H9 (cell line): ENCODE measurements around the gene LRRC45. TPM values are rescaled to one million over a fixed set of nuclear protein-coding genes. Genes with fewer than 3 reads are reported as not detected.

Experiments
- DNase-seq: peaks from one replicate; pipeline ENCODE4 v3.0.0-alpha.2; 2017
- H2AFZ ChIP-seq: one replicate; pipeline ENCODE4 v1.6.1; 2013; ENCODE audit warnings: mild to moderate bottlenecking, low read length, control low read depth, moderate library complexity
- H2AK5ac ChIP-seq: 2 replicates; pipeline ENCODE4 v1.6.1; 2013; ENCODE audit warnings: low read length, control low read depth, mixed read lengths; ENCODE audit not compliant: insufficient read length
- H2BK120ac ChIP-seq: one replicate; pipeline ENCODE4 v1.6.1; 2013; ENCODE audit warnings: low read depth, mild to moderate bottlenecking, low read length, control low read depth, inconsistent platforms; ENCODE audit not compliant: poor library complexity, severe bottlenecking
- H2BK12ac ChIP-seq: 2 replicates; pipeline ENCODE4 v1.6.1; 2013; ENCODE audit warnings: low read length, control low read depth, mixed read lengths, low read depth; ENCODE audit not compliant: insufficient read length
- H2BK15ac ChIP-seq: 2 replicates; pipeline ENCODE4 v1.6.1; 2013; ENCODE audit warnings: low read depth, low read length, control low read depth
- H2BK20ac ChIP-seq: one replicate; pipeline ENCODE4 v1.6.1; 2013; ENCODE audit warnings: low read depth, mild to moderate bottlenecking, low read length, control low read depth, inconsistent platforms; ENCODE audit not compliant: poor library complexity, severe bottlenecking
- H2BK5ac ChIP-seq: 2 replicates; pipeline ENCODE4 v1.6.1; 2013; ENCODE audit warnings: low read length, control low read depth, mixed read lengths; ENCODE audit not compliant: insufficient read length
- H3K14ac ChIP-seq: 2 replicates; pipeline ENCODE4 v1.6.1; 2013; ENCODE audit warnings: low read length, control low read depth; ENCODE audit not compliant: insufficient read depth
- H3K18ac ChIP-seq: 2 replicates; pipeline ENCODE4 v1.6.1; 2013; ENCODE audit warnings: low read depth, mild to moderate bottlenecking, mixed read lengths, low read length, control low read depth; ENCODE audit not compliant: insufficient read length
- H3K23ac ChIP-seq: 2 replicates; pipeline ENCODE4 v1.6.1; 2013; ENCODE audit warnings: low read length, control low read depth, mixed read lengths, low read depth; ENCODE audit not compliant: insufficient read length
- H3K23me2 ChIP-seq: 2 replicates; pipeline ENCODE4 v1.6.1; 2013; ENCODE audit warnings: low read depth, mild to moderate bottlenecking, mixed read lengths, low read length, control low read depth; ENCODE audit not compliant: insufficient read length, poor library complexity, severe bottlenecking
- H3K27ac ChIP-seq: 2 replicates; pipeline ENCODE4 v1.5.1; 2013; ENCODE audit warnings: low read length, control low read depth, mixed read lengths, low read depth; ENCODE audit not compliant: insufficient read length
- H3K27me3 ChIP-seq: 2 replicates; pipeline ENCODE4 v1.6.1; 2013; ENCODE audit warnings: low read length, control low read depth, inconsistent platforms; ENCODE audit not compliant: insufficient read depth
- H3K4ac ChIP-seq: 2 replicates; pipeline ENCODE4 v1.6.1; 2013; ENCODE audit warnings: low read depth, mild to moderate bottlenecking, control low read depth, inconsistent platforms, low read length, moderate library complexity
- H3K4me1 ChIP-seq: 2 replicates; pipeline ENCODE4 v1.6.1; 2013; ENCODE audit warnings: low read length, control low read depth, inconsistent platforms; ENCODE audit not compliant: insufficient read depth
- H3K4me2 ChIP-seq: 2 replicates; pipeline ENCODE4 v1.6.1; 2013; ENCODE audit warnings: low read length, control low read depth, mixed read lengths; ENCODE audit not compliant: insufficient read length, insufficient read depth
- H3K56ac ChIP-seq: 2 replicates; pipeline ENCODE4 v1.6.1; 2013; ENCODE audit warnings: low read depth, mild to moderate bottlenecking, mixed read lengths, low read length, control low read depth; ENCODE audit not compliant: insufficient read length
- H3K79me1 ChIP-seq: 2 replicates; pipeline ENCODE4 v1.6.1; 2013; ENCODE audit warnings: low read depth, mild to moderate bottlenecking, moderate library complexity, low read length, control low read depth, inconsistent platforms; ENCODE audit not compliant: insufficient read depth, poor library complexity, severe bottlenecking
- H3K79me2 ChIP-seq: 2 replicates; pipeline ENCODE4 v1.6.1; 2013; ENCODE audit warnings: low read length, control low read depth, inconsistent platforms; ENCODE audit not compliant: insufficient read depth
- H3K9ac ChIP-seq: 2 replicates; pipeline ENCODE4 v1.6.1; 2013; ENCODE audit warnings: low read length, control low read depth, mixed read lengths; ENCODE audit not compliant: insufficient read length; ENCODE audit errors: extremely low read depth
- H3K9me3 ChIP-seq: one replicate; pipeline ENCODE4 v1.6.1; 2013; ENCODE audit warnings: low read depth, low read length, inconsistent platforms; ENCODE audit not compliant: control insufficient read depth
- H3T11ph ChIP-seq: one replicate; pipeline ENCODE4 v1.6.1; 2013; ENCODE audit warnings: mild to moderate bottlenecking, low read length, control low read depth, inconsistent platforms
- H4K20me1 ChIP-seq: one replicate; pipeline ENCODE4 v1.6.1; 2013; ENCODE audit not compliant: control insufficient read depth, insufficient read length, insufficient read depth
- H4K5ac ChIP-seq: 2 replicates; pipeline ENCODE4 v1.6.1; 2013; ENCODE audit warnings: low read depth, mild to moderate bottlenecking, mixed read lengths, low read length, control low read depth; ENCODE audit not compliant: insufficient read length
- H4K8ac ChIP-seq: replicated peaks from 2 replicates; pipeline ENCODE4 v1.6.1; 2013; ENCODE audit warnings: low read length, control low read depth, mixed read lengths, low read depth; ENCODE audit not compliant: insufficient read length
- H4K91ac ChIP-seq: 2 replicates; pipeline ENCODE4 v1.6.1; 2013; ENCODE audit warnings: low read depth, mild to moderate bottlenecking, moderate library complexity, mixed read lengths, low read length, control low read depth; ENCODE audit not compliant: insufficient read length
- H3K27ac Mint-ChIP-seq, 3 experiments: 2 replicates in 2 of 3; 3 replicates in 1 of 3; pipeline ENCODE4 v1.8.0; 2020 to 2021; ENCODE audit warnings: mixed read lengths in 3 of 3, mild to moderate bottlenecking in 1 of 3, moderate library complexity in 1 of 3
- H3K27me3 Mint-ChIP-seq: 2 replicates; pipeline ENCODE4 v1.8.0; 2021; ENCODE audit warnings: low read depth, mild to moderate bottlenecking, moderate library complexity, mixed read lengths
- H3K36me3 Mint-ChIP-seq, 3 experiments: 2 replicates in 2 of 3; 3 replicates in 1 of 3; pipeline ENCODE4 v1.8.0; 2020 to 2021; ENCODE audit warnings: low read depth in 3 of 3, mixed read lengths in 3 of 3; ENCODE audit not compliant: insufficient read depth in 1 of 3
- H3K4me1 Mint-ChIP-seq, 2 experiments: 2 replicates each; pipeline ENCODE4 v1.8.0; 2020; ENCODE audit warnings: mixed read lengths in 2 of 2
- H3K4me3 Mint-ChIP-seq, 2 experiments: 2 replicates in 1 of 2; 3 replicates in 1 of 2; pipeline ENCODE4 v1.8.0; 2020 to 2021; ENCODE audit warnings: mild to moderate bottlenecking in 2 of 2, mixed read lengths in 2 of 2, moderate library complexity in 1 of 2
- H3K9me3 Mint-ChIP-seq, 2 experiments: 2 replicates in 1 of 2; 3 replicates in 1 of 2; pipeline ENCODE4 v1.8.0; 2020; ENCODE audit warnings: mild to moderate bottlenecking in 2 of 2, mixed read lengths in 2 of 2, moderate library complexity in 1 of 2
- CTCF ChIP-seq: fragments of 200-600 bp; sonication (generic); conservative IDR thresholded peaks from 3 replicates; pipeline ENCODE4 v1.8.0; 2021; ENCODE audit warnings: antibody characterized with exemption, mild to moderate bottlenecking
- WGBS: extraction: QIAGEN DNeasy Blood & Tissue Kit; methylation state at CpG from one replicate; pipeline ENCODE4 v1.1.7; 2013; ENCODE audit warnings: missing lambda C conversion rate, low lambda C conversion rate, mixed read lengths; ENCODE audit not compliant: insufficient read length; ENCODE audit errors: extremely low coverage; 5-methylcytosine and 5-hydroxymethylcytosine counted together
- total RNA-seq: library from RNA; stranded (reverse); gene quantifications from 2 replicates; pipeline ENCODE4 v1.2.1, GENCODE V29; 2021

Gene LRRC45
- total RNA-seq, 1 experiment from 2014 or later: 28.7 TPM

- Histone ChIP-seq H3K27me3 (no peaks in the 10 kb centered on the region), H4K91ac (no peak overlapping the region), H2BK12ac (no peak overlapping the region), H2AK5ac (no peak overlapping the region), H3K18ac (no peak overlapping the region), H4K8ac (no peak overlapping the region), H3T11ph (no peak overlapping the region), H3K23me2 (no peaks in the 10 kb centered on the region), H3K9ac (no peak overlapping the region), H3K14ac (no peak overlapping the region), H2BK120ac (no peak overlapping the region), H3K4me2 (no peak overlapping the region), H2AFZ (no peak overlapping the region), H3K4ac (no peak overlapping the region), H4K5ac (no peak overlapping the region), H3K4me1 (no peaks in the 10 kb centered on the region), H2BK5ac (no peak overlapping the region), H3K79me2 (no peaks in the 10 kb centered on the region), H3K56ac (no peak overlapping the region), H3K23ac (no peak overlapping the region), H4K20me1 (no peaks in the 10 kb centered on the region), H2BK15ac (no peak overlapping the region), H3K9me3 (no peaks in the 10 kb centered on the region), H2BK20ac (no peak overlapping the region), H3K79me1 (no peaks in the 10 kb centered on the region), H3K27ac (no peak overlapping the region)
- WGBS: no CpG with 5 or more reads among the region's 53 CpGs
- Mint-ChIP-seq H3K4me1 (no peaks in the 10 kb centered on the region), H3K9me3 (no peaks in the 10 kb centered on the region), H3K27me3 (no peaks in the 10 kb centered on the region), H3K27ac (no peak overlapping the region), H3K36me3 (no peaks in the 10 kb centered on the region), H3K4me3 (no peak overlapping the region)
- TF ChIP-seq CTCF: no peak
- DNase-seq: no peak
These were observed 19.4 kb upstream of the LRRC45 start for GRCh38 chr17:82003411-82004381.
